ENCODE measurements around the gene FOXP1. TPM values are rescaled to one million over a fixed set of nuclear protein-coding genes. Genes with fewer than 3 reads are reported as not detected.

Gene FOXP1
- total RNA-seq, 4 donors from 2014 or later, result 181 to 225 (median 205) TPM

DNA sequence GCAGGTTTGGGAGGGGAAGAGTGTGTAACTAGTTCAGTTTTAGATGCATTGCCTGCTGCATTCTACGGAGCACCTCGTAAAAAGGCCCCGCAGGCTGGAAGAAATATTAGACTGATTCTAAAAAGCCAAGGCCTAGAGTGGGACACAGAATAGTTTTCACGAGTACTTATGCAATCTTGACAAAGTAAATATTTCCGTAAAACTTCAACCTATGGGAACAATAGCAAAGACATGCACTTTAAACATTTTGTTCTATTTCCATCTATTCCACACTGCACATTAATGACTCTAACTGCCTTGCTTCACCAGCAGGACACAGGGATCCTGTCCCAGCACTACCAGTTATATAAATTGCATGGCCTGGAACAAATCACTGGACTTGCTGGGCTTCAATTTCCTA lies 260.0 kb downstream of the FOXP1 start:
- Histone ChIP-seq H3K27me3 (no peaks in the 10 kb centered on the region), H3K4me1 (peaks cover 0 to 31% (median 14%) of the 10 kb centered on the region in 4 donors), H3K27ac (replicated peaks in 1 of 4) (no peak overlapping the region), H3K9me3 (no peaks in the 10 kb centered on the region), H3K36me3 (no peaks in the 10 kb centered on the region), H3K4me3 (no peak overlapping the region)
- no peak for TF ChIP-seq POLR2AphosphoS5 (IDR thresholded peaks at IDR 0.05)
- no peak for TF ChIP-seq POLR2A (IDR thresholded peaks at IDR 0.05; ENCODE audit: low read depth)
- TF ChIP-seq, protein P1, sequence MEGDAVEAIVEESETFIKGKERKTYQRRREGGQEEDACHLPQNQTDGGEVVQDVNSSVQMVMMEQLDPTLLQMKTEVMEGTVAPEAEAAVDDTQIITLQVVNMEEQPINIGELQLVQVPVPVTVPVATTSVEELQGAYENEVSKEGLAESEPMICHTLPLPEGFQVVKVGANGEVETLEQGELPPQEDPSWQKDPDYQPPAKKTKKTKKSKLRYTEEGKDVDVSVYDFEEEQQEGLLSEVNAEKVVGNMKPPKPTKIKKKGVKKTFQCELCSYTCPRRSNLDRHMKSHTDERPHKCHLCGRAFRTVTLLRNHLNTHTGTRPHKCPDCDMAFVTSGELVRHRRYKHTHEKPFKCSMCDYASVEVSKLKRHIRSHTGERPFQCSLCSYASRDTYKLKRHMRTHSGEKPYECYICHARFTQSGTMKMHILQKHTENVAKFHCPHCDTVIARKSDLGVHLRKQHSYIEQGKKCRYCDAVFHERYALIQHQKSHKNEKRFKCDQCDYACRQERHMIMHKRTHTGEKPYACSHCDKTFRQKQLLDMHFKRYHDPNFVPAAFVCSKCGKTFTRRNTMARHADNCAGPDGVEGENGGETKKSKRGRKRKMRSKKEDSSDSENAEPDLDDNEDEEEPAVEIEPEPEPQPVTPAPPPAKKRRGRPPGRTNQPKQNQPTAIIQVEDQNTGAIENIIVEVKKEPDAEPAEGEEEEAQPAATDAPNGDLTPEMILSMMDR (IDR thresholded peaks at IDR 0.05), result no peak
- no peak for TF ChIP-seq EP300 (IDR thresholded peaks at IDR 0.05)
- intact Hi-C loops (cut with DNase I), result no loop called here
- WGBS, result 94% methylated on average over 5 of the region's 5 CpGs
- DNase-seq (ENCODE audit: extremely low spot score), result no peak

DNA sequence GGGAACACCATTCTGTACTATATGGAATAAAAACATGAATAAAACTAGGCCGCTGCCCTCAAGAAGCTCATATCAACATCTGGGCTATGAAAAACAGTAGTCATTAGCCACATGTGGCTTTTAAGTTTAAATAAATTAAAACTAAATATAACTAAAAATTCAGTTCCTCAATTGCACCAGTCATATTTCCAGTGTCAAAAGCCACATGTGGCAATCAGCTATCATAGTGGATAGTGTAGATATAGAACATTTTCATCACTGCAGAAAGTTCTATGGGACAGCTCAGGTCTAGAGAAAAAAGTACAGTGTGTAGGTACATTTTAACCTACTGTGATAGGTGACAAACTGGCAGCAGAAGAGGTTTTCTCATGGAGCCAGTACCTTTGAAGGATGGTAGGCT lies 261.4 kb downstream of the FOXP1 start:
- Histone ChIP-seq H3K27me3 (no peaks in the 10 kb centered on the region), H3K4me1 (peaks cover 0 to 45% (median 28%) of the 10 kb centered on the region in 4 donors), H3K9me3 (no peaks in the 10 kb centered on the region), H3K36me3 (no peaks in the 10 kb centered on the region), H3K27ac (replicated peaks in 1 of 4) (no peak overlapping the region), H3K4me3 (no peak overlapping the region)
- WGBS, result 97% methylated on average over 1 of the region's 1 CpG
- intact Hi-C loops (cut with DNase I), result no loop called here
- DNase-seq (ENCODE audit: extremely low spot score), result no peak
- TF ChIP-seq EP300 (IDR thresholded peaks at IDR 0.05) (no peak), POLR2AphosphoS5 (IDR thresholded peaks at IDR 0.05) (no peak), POLR2A (IDR thresholded peaks at IDR 0.05; ENCODE audit: low read depth) (no peak)
- TF ChIP-seq, protein P1 (IDR thresholded peaks at IDR 0.05), result no peak

DNA sequence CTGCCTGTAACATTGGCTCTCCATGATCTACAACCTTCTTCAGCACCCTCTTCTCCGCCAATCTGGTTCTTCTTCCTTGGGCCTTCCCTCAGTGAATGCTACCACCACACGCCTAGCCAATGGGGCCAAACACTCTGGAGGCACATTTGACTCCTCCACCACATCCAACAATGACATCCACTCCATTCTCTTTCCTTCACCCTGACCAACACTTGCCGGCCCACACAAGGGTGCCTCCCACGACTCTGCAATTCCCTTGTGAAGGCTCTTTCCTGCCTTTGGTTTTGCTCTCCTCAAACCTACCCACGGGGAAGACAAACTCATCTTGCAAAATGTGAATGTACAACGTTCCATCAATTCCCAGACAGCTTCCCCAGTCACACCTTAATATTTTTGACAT lies 263.8 kb downstream of the FOXP1 start:
- Histone ChIP-seq H3K4me1 (peaks cover 0 to 55% (median 36%) of the 10 kb centered on the region in 4 donors), H3K9me3 (no peaks in the 10 kb centered on the region), H3K27ac (replicated peaks in 1 of 4) (peak overlapping the region in 1 of 4 donors; percentile 8), H3K4me3 (no peak overlapping the region), H3K36me3 (no peaks in the 10 kb centered on the region), H3K27me3 (no peaks in the 10 kb centered on the region)
- intact Hi-C loops (cut with DNase I), result no loop called here
- no peak for DNase-seq (ENCODE audit: extremely low spot score)
- 95% methylated on average over 6 of the region's 6 CpGs for WGBS
- TF ChIP-seq POLR2A (IDR thresholded peaks at IDR 0.05; ENCODE audit: low read depth), result no peak
- TF ChIP-seq POLR2AphosphoS5 (IDR thresholded peaks at IDR 0.05), result no peak
- no peak for TF ChIP-seq EP300 (IDR thresholded peaks at IDR 0.05)
- TF ChIP-seq, protein P1 (IDR thresholded peaks at IDR 0.05), result no peak

DNA sequence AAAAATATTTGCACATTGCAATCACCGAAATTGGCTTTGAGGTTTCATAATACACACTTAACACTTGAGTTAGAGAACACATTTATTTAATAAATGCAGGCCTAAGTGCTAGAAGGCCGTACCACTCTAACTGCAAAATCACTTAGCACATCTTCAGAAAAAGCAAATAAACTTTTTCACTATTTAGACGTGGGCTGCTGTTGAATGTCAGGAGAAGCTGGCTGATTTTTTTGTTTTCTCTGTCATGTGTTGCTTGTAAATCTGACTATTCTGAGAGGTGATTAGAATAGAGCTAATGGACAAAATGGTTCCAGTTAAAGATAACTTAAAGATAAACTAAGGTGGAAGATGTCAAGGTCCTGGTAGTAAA lies 265.1 kb downstream of the FOXP1 start:
- Histone ChIP-seq H3K36me3 (no peaks in the 10 kb centered on the region), H3K27ac (replicated peaks in 1 of 4) (peak overlapping the region; percentile 8 to 33 (median 22)), H3K27me3 (no peaks in the 10 kb centered on the region), H3K9me3 (no peaks in the 10 kb centered on the region), H3K4me3 (no peak overlapping the region), H3K4me1 (peaks cover 0 to 55% (median 37%) of the 10 kb centered on the region in 4 donors)
- intact Hi-C loops (cut with DNase I), result no loop called here
- TF ChIP-seq, protein P1 (IDR thresholded peaks at IDR 0.05), result no peak
- TF ChIP-seq EP300 (IDR thresholded peaks at IDR 0.05) (no peak), POLR2AphosphoS5 (IDR thresholded peaks at IDR 0.05) (no peak), POLR2A (IDR thresholded peaks at IDR 0.05; ENCODE audit: low read depth) (no peak)
- WGBS, result 21% methylated on average over 3 of the region's 3 CpGs
- no peak for DNase-seq (ENCODE audit: extremely low spot score)

All from esophagus muscularis mucosa (tissue), 4 donors.